IPS DF 4.7 (cell line): Measurements from ENCODE around the gene TBX4.
"Not testable (repeated sequence)": the region's sequence is repeated elsewhere in the genome, so short reads cannot be mapped to it uniquely, and the experiment has no call there.

ENCODE experiments used
- DNase-seq: peaks from one replicate; pipeline ENCODE4 v3.0.0-alpha.2; 2013; ENCODE audit warnings: low spot score; ENCODE audit errors: extremely low read depth

Gene TBX4

GRCh38 chr17:61496174-61496956, 44.1 kb downstream of the TBX4 start:
- no peak for DNase-seq

- DNase-seq, result no peak
These were observed 44.9 kb downstream of the TBX4 start for GRCh38 chr17:61496957-61497653.

GRCh38 chr17:61498042-61498994, 46.1 kb downstream of the TBX4 start:
- DNase-seq, result no peak

GRCh38 chr17:61499632-61500031, 47.4 kb downstream of the TBX4 start:
- DNase-seq, result no peak

- DNase-seq, result no peak
These were observed 48.1 kb downstream of the TBX4 start for GRCh38 chr17:61500287-61500686.

GRCh38 chr17:61502292-61502691, 50.1 kb downstream of the TBX4 start:
- no peak for DNase-seq

- DNase-seq, result no peak
These were observed 51.7 kb downstream of the TBX4 start for GRCh38 chr17:61503961-61504360.

- no peak for DNase-seq
These were observed 52.5 kb downstream of the TBX4 start for GRCh38 chr17:61504697-61505096.

GRCh38 chr17:61505846-61506627, 53.8 kb downstream of the TBX4 start:
- no peak for DNase-seq

- no peak for DNase-seq
These were observed 55.3 kb downstream of the TBX4 start for GRCh38 chr17:61507383-61508066.

- DNase-seq, result no peak
These were observed 56.7 kb downstream of the TBX4 start for GRCh38 chr17:61508912-61509311.

GRCh38 chr17:61509454-61509853, 57.2 kb downstream of the TBX4 start:
- not testable (repeated sequence) for DNase-seq

GRCh38 chr17:61510237-61510636, 58.0 kb downstream of the TBX4 start:
- no peak for DNase-seq

GRCh38 chr17:61510991-61511390, 58.8 kb downstream of the TBX4 start:
- DNase-seq, result no peak

- no peak for DNase-seq
These were observed 59.4 kb downstream of the TBX4 start for GRCh38 chr17:61511480-61512182.

- DNase-seq, result no peak
These were observed 62.3 kb downstream of the TBX4 start for GRCh38 chr17:61514491-61514890.

GRCh38 chr17:61517265-61517664, 65.0 kb downstream of the TBX4 start:
- DNase-seq, result no peak

- no peak for DNase-seq
These were observed 65.8 kb downstream of the TBX4 start for GRCh38 chr17:61517843-61518606.

GRCh38 chr17:61519139-61519538, 66.9 kb downstream of the TBX4 start:
- DNase-seq, result no peak
